AG04449 (cell line): Measurements from ENCODE around the gene COMMD1.

Source experiments
- CTCF ChIA-PET: fragments of 350-600 bp; formaldehyde crosslinking; extraction: SDS; loops from one replicate; lab custom pipeline; 2021; ENCODE audit warnings: antibody characterized with exemption; lab: Yijun Ruan, JAX
- POLR2A ChIA-PET: fragments of 400-600, 350-600 bp; formaldehyde crosslinking; extraction: SDS; loops from one replicate; lab custom pipeline; 2020; ENCODE audit warnings: antibody characterized with exemption, inconsistent platforms; lab: Yijun Ruan, JAX
- DNase-seq: peaks from one replicate; pipeline ENCODE4 v3.0.0-alpha.2; 2010; ENCODE audit warnings: low read depth, low spot score
- H3K4me3 ChIP-seq: 2 replicates; pipeline ENCODE4 v1.5.1; 2011; ENCODE audit warnings: low read depth, mild to moderate bottlenecking, control low read depth, low read length
- CTCF ChIP-seq: IDR thresholded peaks from one replicate; pipeline ENCODE4 v1.5.1; 2011; ENCODE audit warnings: mild to moderate bottlenecking, moderate library complexity, low read length, control low read depth, inconsistent platforms; ENCODE audit not compliant: insufficient read depth; ENCODE audit errors: missing control alignments

The COMMD1 gene

GRCh38 chr2:62101886-62102285 lies 196.4 kb downstream of the COMMD1 start:
- no peak overlapping the region for H3K4me3 ChIP-seq
- no peak for TF ChIP-seq CTCF
- POLR2A ChIA-PET = no interaction called here
- CTCF ChIA-PET = no interaction called here
- DNase-seq = no peak

- CTCF ChIA-PET = no interaction called here
- no peak overlapping the region for H3K4me3 ChIP-seq
- POLR2A ChIA-PET = no interaction called here
- no peak for DNase-seq
- TF ChIP-seq CTCF = no peak
Measured at GRCh38 chr2:62102402-62102920, 197.0 kb downstream of the COMMD1 start.

GRCh38 chr2:62109554-62109953 lies 204.1 kb downstream of the COMMD1 start:
- DNase-seq = no peak
- H3K4me3 ChIP-seq = no peak overlapping the region
- ChIA-PET CTCF (no interaction called here), POLR2A (no interaction called here)
- no peak for TF ChIP-seq CTCF

GRCh38 chr2:62110415-62111025 lies 205.0 kb downstream of the COMMD1 start:
- TF ChIP-seq CTCF = no peak
- CTCF ChIA-PET = no interaction called here
- POLR2A ChIA-PET = no interaction called here

GRCh38 chr2:62112179-62112578 lies 206.7 kb downstream of the COMMD1 start:
- no peak overlapping the region for H3K4me3 ChIP-seq
- CTCF ChIA-PET = no interaction called here
- DNase-seq = no peak
- POLR2A ChIA-PET = no interaction called here
- TF ChIP-seq CTCF = no peak

More at GRCh38 chr2:62110415-62111025, 205.0 kb downstream of the COMMD1 start:
- DNase-seq = no peak
- no peak overlapping the region for H3K4me3 ChIP-seq

GRCh38 chr2:62114564-62114963 lies 209.1 kb downstream of the COMMD1 start:
- H3K4me3 ChIP-seq = no peak overlapping the region
- no peak for DNase-seq
- ChIA-PET CTCF (no interaction called here), POLR2A (no interaction called here)
- TF ChIP-seq CTCF = no peak
